ENCODE measurements around the gene MSANTD1.

Gene MSANTD1

DNA sequence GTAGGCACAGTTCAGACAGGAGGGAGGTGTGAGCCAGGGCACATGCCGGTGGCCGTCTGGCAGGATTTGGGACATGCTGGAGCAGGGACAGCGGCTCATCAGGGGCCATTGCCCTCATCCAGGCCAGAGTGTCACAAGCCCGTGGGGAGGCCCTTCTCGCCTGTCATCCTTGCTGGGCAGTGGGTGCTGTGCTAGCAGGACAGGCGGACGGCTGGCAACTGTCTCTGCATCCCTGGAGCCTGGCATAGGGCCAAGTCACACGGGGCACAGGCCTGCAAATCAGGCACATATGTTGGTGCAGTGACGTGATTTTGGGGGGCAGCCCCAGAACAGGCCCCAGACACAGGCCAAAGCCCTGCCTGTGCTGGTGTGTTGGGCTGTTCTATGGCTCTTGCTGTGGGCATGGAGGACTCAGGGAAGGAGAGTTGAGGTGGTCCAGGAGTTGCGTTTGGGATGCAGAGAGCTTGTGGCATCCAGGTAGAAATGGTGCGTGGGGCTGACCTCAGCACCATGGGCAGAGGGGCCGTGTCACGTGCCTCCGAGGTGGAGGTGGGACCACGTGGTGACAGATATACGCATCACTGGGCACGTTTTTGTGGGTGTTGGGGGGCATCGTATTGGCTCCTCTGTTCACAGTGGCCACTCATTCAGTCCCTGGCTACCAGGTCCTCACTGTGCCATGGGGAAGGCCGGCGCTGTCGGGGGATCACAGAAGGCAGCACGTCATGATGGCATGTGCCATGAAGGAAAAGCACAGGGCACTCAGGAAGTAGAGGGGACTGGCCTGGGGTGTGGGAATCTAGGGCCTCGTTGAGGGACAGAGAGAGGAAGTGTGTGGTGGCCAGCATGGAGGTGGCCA is 14.6 kb upstream of the MSANTD1 start:
- no peak for DNase-seq

DNA sequence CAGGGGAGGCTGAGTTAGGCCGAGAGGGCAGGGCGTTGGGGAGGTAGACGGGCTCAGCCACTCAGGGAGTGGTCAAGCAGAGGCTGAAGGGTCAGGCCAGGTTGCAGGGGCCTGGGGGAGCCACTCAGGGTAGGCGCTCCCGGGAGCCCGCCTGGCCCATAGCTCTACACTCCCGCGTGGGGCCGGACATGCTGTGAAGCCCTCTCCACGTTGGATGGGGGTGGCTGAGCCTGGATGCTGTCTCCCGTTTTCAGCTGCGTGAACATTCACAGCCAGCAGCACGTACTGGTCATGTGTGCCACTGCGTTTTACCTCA is 14.0 kb upstream of the MSANTD1 start:
- DNase-seq: no peak

DNA sequence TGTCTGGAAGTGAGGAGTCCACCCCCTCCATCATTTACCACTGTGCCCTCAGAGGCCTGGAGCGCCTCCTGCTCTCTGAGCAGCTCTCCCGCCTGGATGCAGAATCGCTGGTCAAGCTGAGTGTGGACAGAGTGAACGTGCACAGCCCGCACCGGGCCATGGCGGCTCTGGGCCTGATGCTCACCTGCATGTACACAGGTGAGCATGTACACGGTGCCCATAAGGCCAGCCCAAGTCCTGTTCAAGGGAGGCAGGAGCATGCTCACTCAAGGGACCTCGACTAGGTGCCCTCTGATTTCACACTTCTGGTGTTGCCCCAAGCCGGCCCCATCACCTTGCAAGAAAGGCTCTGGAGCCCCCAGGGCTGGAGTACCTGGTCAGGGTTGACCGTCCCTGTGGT is 13.4 kb upstream of the MSANTD1 start:
- DNase-seq: no peak

DNA sequence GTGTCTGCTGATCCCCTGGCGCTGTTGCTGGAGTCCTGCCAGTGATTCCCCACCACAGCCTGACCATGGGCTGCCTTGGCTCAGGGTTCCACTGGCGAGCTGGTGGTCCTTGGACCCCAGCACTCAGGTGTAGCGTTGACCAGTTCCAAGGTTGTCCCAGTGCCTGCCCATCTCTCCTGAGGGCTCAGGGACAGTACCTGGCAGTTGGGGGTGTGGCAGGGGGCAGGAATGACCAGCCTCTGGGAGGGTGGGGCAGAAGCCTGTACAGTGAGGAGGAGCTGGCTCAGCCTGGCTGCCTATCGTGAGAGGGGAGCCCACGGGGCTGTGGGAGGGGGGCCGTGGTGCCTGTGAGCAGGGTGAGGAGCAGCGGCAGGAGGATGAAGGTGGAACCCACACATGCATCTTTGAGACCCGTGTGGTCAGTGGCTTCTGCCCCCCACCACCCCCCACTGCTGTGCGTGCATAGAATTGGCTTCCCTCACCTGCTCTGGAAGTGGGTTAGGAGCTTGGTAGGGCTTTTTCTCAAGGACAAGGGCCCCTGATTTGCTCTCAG is 12.6 kb upstream of the MSANTD1 start:
- no peak for DNase-seq

DNA sequence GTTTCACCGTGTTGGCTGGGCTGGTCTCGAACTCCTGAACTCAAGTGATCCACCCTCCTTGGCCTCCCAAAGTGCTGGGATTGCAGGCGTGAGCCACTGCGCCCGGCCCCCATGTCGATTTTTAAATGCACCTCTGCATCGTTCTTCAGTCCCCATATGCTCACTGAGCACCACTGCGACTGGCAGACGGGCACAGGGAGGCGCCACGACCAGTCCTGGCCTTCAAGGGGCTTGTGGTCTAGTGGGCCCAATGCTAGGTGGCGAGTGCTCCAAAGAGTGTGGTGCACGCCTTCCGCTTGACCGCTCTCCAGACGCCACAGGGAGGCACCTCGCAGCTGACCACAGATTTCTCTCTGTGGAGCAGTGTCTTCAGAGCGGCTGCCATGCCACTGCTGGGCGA is 11.7 kb upstream of the MSANTD1 start:
- no peak for DNase-seq

- DNase-seq: no peak
Observed at GRCh38 chr4:3237712-3238560, 11.0 kb upstream of the MSANTD1 start.

DNA sequence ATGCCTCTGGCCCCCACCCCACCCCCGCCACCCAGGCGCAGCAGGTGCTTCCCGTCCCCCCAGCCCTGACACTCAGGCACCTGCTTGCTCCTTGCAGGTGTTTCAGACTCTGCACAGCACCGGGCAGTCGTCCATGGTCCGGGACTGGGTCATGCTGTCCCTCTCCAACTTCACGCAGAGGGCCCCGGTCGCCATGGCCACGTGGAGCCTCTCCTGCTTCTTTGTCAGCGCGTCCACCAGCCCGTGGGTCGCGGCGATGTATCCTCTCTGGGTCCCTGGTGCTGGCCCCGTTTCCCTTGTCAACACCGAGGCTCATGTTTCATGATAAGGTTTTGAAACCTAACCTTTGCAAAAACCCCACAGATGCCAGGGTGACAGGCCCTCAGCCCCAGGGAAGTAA is 10.2 kb upstream of the MSANTD1 start:
- DNase-seq: peak in 1 of 2 experiments; percentile 20

GRCh38 chr4:3239303-3239702 is 9.7 kb upstream of the MSANTD1 start:
- no peak for DNase-seq

GRCh38 chr4:3239998-3240920 is 8.7 kb upstream of the MSANTD1 start:
- DNase-seq: peak in 1 of 2 experiments; percentile 62

DNA sequence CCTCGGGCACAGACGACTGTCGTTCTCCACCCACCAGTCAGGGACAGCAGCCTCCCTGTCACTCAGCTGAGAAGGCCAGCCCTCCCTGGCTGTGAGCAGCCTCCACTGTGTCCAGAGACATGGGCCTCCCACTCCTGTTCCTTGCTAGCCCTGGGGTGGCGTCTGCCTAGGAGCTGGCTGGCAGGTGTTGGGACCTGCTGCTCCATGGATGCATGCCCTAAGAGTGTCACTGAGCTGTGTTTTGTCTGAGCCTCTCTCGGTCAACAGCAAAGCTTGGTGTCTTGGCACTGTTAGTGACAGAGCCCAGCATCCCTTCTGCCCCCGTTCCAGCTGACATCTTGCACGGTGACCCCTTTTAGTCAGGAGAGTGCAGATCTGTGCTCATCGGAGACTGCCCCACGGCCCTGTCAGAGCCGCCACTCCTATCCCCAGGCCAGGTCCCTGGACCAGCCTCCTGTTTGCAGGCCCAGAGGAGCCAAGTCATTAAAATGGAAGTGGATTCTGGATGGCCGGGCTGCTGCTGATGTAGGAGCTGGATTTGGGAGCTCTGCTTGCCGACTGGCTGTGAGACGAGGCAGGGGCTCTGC is 7.9 kb upstream of the MSANTD1 start:
- DNase-seq: peak in 1 of 2 experiments; percentile 23

GRCh38 chr4:3241898-3242524 is 6.9 kb upstream of the MSANTD1 start:
- DNase-seq: no peak

GRCh38 chr4:3243136-3243780 is 5.7 kb upstream of the MSANTD1 start:
- DNase-seq: peak; percentile 72 to 84

GRCh38 chr4:3244002-3244401 is 5.0 kb upstream of the MSANTD1 start:
- no peak for DNase-seq

- DNase-seq: no peak
Observed at GRCh38 chr4:3244747-3245146, 4.2 kb upstream of the MSANTD1 start.

DNA sequence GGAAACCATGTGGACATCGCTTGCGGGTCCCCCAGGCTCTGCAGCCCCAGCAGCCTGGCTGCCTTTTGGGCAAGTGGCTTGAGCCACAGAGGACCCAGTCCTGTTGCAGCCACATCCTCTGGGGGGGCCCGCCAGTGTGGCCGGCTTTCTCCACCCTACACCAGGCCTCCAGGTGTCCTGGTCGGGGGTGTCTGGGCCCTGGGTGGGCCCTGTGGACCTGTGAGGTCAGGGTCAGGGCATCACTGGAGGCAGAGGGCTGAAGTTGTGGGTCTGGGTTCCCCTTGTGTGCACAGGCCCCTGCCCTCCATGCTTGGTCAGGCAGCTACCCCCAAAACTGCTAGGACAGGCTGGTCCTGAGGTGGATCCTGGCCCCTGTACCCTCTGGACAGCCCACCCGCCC is 3.3 kb upstream of the MSANTD1 start:
- no peak for DNase-seq

DNA sequence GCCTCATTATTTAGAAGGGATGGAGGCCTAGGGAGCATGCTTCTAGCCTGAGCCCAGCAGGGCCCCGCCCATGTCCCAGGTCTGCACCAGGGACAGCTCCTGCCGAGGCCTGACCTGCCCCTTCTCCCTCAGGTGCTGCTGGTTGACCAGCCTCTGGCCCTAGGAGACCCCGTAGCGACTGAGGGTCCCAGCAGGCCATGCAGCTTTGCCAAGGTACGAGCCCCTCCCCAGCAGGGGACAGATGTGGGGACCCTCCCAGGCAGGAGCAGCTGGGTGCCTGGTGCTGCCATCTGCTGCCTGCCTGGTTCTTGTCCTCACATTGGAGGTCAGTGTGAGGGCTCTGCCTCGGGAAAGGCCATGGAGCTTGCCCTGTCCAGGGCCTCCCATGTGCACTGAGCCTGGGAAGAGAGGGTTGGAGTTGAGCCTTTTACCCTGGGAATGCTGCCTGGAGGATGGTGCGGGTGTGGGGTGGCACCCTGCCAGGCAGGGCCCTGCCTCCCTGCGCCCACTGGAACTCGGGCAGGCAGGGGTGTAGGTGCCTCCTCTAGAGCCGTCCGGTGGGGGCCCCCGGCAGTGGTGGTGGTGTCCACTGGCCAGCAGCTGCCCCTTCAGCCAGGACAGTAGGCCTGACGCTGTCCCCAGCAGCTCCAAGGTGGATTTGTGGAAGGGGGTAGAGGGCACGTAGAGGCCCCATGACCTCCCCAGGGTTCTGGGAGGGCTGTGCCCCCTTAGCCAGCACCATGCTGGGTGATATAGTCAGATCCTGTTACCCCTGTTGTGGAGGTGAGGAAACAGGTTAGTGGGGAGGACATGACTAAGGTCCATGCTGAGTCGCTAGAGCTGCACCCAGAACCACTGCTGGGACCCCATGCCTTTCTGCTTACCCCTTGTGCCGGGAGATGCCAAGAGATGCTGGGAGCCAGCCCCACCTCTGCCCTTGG is 2.2 kb upstream of the MSANTD1 start:
- no peak for DNase-seq

DNA sequence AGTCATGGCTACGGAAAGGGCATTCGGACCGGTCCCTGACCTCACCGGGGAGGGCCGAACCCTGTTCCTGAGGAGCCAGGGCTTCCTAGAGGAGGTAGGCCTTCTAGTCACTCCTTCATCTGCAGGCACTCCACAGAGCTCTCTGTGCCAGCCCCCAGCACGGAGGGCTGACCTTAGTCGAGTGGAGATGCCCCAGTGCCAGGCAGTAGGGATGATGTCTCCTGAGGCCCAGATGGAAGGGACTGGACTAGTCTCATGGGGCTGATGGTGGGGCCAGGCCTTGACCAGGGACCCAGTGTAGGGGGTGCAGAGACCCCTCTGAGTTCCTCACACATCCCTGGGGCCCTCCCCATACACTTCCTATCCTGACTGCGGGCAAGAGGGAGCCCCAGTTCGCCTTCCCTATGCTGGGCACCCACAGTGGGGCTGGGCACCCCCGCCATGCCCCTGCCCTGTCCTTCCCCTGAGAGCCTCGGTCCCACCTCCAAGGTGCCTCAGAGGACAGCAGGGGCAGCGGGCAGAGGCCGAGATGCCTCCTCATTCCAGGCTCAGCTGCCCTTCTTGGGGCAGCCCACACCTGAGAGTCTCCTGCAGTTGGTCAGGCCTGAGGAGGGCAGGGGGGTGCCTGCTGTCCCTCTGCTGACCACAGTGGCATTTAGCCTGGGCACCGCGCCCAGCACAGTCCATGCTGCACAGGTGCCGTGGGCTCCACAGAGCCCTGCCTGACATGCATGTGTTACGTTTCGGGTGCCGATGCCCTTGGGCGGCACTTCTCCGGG is 1.4 kb upstream of the MSANTD1 start:
- no peak for DNase-seq

DNA sequence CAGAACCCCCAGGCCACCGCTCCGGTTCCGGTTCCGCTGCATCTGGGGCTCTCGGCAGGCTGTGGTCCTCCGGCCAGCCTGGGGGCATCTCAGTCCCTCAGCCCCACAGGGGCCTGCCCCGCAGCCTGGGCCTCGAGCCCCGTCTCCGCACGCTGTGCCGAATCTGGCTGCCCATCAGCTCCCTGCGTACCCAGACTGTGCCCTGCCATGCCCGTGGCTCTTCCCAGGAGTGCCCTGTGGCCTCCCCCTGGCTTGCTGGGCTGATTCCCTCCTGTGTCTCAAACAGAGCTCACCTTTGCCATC is 830 bp upstream of the MSANTD1 start:
- no peak for DNase-seq

DNA sequence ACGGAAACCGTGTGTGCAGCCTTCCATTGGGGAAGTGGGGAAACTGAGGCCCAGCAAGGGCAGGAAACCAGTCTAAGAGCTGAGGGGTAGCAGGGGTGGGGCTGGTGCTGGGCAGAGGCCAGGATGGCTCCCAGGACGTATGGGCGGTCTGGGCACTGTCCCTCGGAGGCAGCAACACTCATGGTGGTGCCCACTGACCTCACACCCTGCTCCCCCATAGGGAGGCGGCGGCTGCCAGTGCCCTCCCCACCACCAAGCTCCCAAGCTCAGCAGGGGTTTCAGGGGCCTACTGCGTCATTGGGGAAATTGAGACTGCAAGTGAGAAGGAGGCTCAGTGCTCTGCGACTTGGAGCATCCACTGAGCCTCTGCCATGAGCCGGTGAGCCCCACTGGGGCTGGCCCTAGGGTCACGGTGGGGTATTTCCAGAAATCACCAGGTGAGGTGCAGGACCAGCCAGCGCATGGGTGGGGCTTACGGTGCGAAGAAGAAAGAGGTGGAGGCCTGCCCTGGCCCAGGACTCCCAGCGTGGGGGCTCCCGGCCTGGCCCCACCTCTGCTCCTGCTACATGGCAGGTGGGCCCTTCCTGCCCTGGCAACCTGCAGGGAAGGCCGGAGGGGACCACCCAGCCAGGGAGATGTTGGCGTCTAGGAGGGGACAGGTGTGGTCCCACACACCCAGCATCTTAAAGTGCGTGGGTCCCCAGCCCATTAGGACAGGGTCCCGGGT is 915 bp downstream of the MSANTD1 start:
- DNase-seq: no peak
